Brain microvascular endothelial cell (primary cell): ENCODE measurements around the gene CLDN14.
"Not testable (repeated sequence)": the region's sequence is repeated elsewhere in the genome, so short reads cannot be mapped to it uniquely, and the experiment has no call there.

Experiments
- DNase-seq: peaks from one replicate; pipeline ENCODE4 v3.0.0-alpha.2; 2020
- H3K27ac ChIP-seq: fragments of 250-450 bp; sonication (Bioruptor Pico); 2 replicates; pipeline ENCODE4 v1.5.1; 2020; ENCODE audit warnings: mild to moderate bottlenecking, moderate library complexity
- H3K27me3 ChIP-seq: fragments of 250-450 bp; sonication (Bioruptor Pico); replicated peaks from 2 replicates; pipeline ENCODE4 v1.5.1; 2020; ENCODE audit warnings: mild to moderate bottlenecking
- H3K36me3 ChIP-seq: fragments of 250-450 bp; sonication (Bioruptor Pico); replicated peaks from 2 replicates; pipeline ENCODE4 v1.5.1; 2020; ENCODE audit warnings: mild to moderate bottlenecking
- H3K4me3 ChIP-seq: 2 replicates; pipeline ENCODE4 v1.5.1; 2011; ENCODE audit warnings: low read depth, mild to moderate bottlenecking, control low read depth, low read length, moderate library complexity
- CTCF ChIP-seq: IDR thresholded peaks from 2 replicates; pipeline ENCODE4 v1.5.1; 2011; ENCODE audit warnings: low read depth, mild to moderate bottlenecking, moderate library complexity, low read length, control low read depth, inconsistent platforms; ENCODE audit errors: missing control alignments
- in situ Hi-C: cut with HindIII; loops from 2 replicates; pipeline ENCODE4 v1.10.0; 2017; ENCODE audit warnings: low sequenced_read_pairs, low pct_ligation_motif_present

CLDN14 gene

GRCh38 chr21:36481639-36482038 is 1.7 kb upstream of the CLDN14 start:
- no peak overlapping the region for H3K27ac ChIP-seq
- no peak for DNase-seq
- H3K36me3 ChIP-seq: no peaks in the 10 kb centered on the region
- no peak overlapping the region for H3K4me3 ChIP-seq
- in situ Hi-C loops: no loop called here
- no peaks in the 10 kb centered on the region for H3K27me3 ChIP-seq
- TF ChIP-seq CTCF: no peak

DNA sequence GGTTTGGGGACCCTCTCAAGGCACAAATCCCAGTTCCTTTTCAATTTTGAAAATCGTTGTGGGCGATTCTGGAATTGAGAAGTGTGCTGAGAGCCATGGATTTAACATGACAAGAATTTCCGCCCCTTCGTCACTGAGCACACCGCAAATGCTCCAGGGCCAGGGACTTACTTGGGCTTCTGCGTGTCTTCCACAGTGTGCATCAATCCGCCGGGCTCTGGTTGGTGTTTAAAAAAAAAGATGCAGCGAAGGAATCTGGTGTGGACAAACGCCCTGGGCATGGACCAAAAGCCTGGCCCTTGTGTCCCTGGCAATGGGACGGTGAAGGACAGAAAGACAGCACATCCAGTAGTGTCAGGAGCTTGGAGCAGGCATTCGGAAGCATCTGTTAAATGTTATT is 696 bp upstream of the CLDN14 start:
- in situ Hi-C loops: no loop called here
- no peak for TF ChIP-seq CTCF

GRCh38 chr21:36478941-36479340 is 981 bp downstream of the CLDN14 start:
- DNase-seq: peak; percentile 56

More for the DNA sequence above, 696 bp upstream of the CLDN14 start:
- Histone ChIP-seq H3K27me3 (no peaks in the 10 kb centered on the region), H3K4me3 (no peak overlapping the region), H3K27ac (no peak overlapping the region), H3K36me3 (no peaks in the 10 kb centered on the region)
- DNase-seq: no peak

DNA sequence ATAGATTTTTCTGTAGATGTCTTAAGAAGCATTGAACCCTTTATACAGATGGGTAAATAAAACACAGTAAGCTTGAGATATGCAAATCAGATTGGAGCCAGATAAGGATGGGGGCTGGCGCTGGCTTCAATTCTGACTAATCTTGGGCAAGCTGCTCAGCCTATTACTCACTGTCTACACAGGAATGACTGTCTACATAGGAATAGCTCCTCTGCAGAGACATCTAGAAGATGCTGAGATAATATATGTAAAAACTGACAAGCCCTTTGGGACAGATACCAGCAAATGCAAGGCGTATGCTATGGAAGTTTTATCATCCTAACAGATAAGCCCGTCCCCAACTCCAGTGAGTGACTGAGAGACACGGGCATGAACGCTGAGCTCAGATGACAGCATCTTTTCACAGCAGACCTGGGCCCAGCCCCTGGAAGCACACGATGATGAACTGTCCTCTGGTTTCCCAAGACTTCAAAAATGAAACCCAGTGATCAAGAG is 1.7 kb downstream of the CLDN14 start:
- no peaks in the 10 kb centered on the region for H3K27me3 ChIP-seq
- in situ Hi-C loops: no loop called here
- DNase-seq: peak; percentile 99

More at GRCh38 chr21:36478941-36479340, 981 bp downstream of the CLDN14 start:
- no peaks in the 10 kb centered on the region for H3K36me3 ChIP-seq
- in situ Hi-C loops: no loop called here
- no peaks in the 10 kb centered on the region for H3K27me3 ChIP-seq
- peak overlapping the region; percentile 99 for H3K27ac ChIP-seq
- no peak overlapping the region for H3K4me3 ChIP-seq
- TF ChIP-seq CTCF: peak; percentile 72

DNA sequence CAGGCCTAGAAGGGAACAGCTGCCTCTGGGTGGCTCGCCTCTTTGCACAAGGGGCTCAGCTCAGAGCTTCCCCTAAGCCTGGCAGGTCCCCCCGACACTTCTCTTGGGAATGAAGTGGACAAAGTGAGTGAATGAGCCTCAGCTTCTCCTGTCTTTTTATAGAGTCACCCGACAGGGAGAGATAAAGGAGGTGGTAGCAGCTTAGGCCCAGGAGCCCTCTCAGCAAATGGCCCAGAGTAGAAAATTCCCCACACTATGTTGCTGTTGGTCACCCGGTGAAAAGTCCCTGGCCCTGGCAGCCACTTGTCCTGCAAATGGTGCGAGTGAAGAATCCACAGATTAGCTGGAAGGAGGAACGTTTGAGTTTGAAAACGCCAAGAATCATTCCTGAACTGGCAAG is 2.4 kb downstream of the CLDN14 start:
- Histone ChIP-seq H3K27me3 (no peaks in the 10 kb centered on the region), H3K36me3 (no peaks in the 10 kb centered on the region), H3K27ac (peak overlapping the region; percentile 99), H3K4me3 (no peak overlapping the region)
- TF ChIP-seq CTCF: no peak
- in situ Hi-C loops: no loop called here
- DNase-seq: no peak

More for the DNA sequence above, 1.7 kb downstream of the CLDN14 start:
- H3K4me3 ChIP-seq: peak overlapping the region; percentile 9
- no peaks in the 10 kb centered on the region for H3K36me3 ChIP-seq
- no peak for TF ChIP-seq CTCF
- peak overlapping the region; percentile 99 for H3K27ac ChIP-seq

GRCh38 chr21:36477001-36477400 is 2.9 kb downstream of the CLDN14 start:
- no peak for TF ChIP-seq CTCF
- DNase-seq: no peak
- Histone ChIP-seq H3K27ac (peak overlapping the region; percentile 17), H3K27me3 (no peaks in the 10 kb centered on the region), H3K4me3 (no peak overlapping the region), H3K36me3 (no peaks in the 10 kb centered on the region)
- in situ Hi-C loops: no loop called here

- in situ Hi-C loops, DNase-seq, H3K4me3 ChIP-seq, H3K36me3 ChIP-seq, H3K27me3 ChIP-seq: not testable (repeated sequence)
- H3K27ac ChIP-seq: peak overlapping the region; percentile 17
Measured at GRCh38 chr21:36476541-36476940, 3.4 kb downstream of the CLDN14 start.
